ENCODE measurements around the gene FGF1. TPM values are rescaled to one million over a fixed set of nuclear protein-coding genes. Genes with fewer than 3 reads are reported as not detected.

The FGF1 gene
- polyA plus RNA-seq, 3 donors = not detected

GRCh38 chr5:142724821-142725220, 38.9 kb upstream of the FGF1 start:
- no peaks in the 10 kb centered on the region for H3K79me2 ChIP-seq (ENCODE audit: insufficient read depth, low read length)
- 98% methylated on average over 9 of the region's 9 CpGs for WGBS (ENCODE audit: insufficient coverage)
- peaks cover 41 to 47% of the 10 kb centered on the region in 2 donors for H3K4me1 ChIP-seq (ENCODE audit: control insufficient read depth in 1 of 2, insufficient read depth in 2 of 2, low read length in 2 of 2)
- no peak overlapping the region for H3K4me3 ChIP-seq (replicated peaks in 1 of 3; ENCODE audit: low read depth in 2 of 3, low read length in 3 of 3)
- intact Hi-C loops (cut with micrococcal nuclease) = loop anchor here (5.0 kb wide), 2 partner anchors 42 to 47 kb away; partner anchors contain the start of gene ARHGAP26 (in 1 of the 2)
- no peak overlapping the region for H3K9ac ChIP-seq (ENCODE audit: insufficient read depth, low read length, poor library complexity, severe bottlenecking)
- H3K9me3 ChIP-seq (replicated peaks in 1 of 2; ENCODE audit: control insufficient read depth in 1 of 2, insufficient read depth in 1 of 2, low read length in 2 of 2) = no peaks in the 10 kb centered on the region
- peaks cover 4% of the 10 kb centered on the region for H4K20me1 ChIP-seq (ENCODE audit: insufficient read depth, low read length)
- peaks cover 0 to 2% (median 0%) of the 10 kb centered on the region in 3 donors for H3K27me3 Mint-ChIP-seq (ENCODE audit: low read depth in 3 of 3)
- no peak for TF ChIP-seq CTCF (IDR thresholded peaks at IDR 0.05)
- H3K27me3 ChIP-seq (ENCODE audit: control insufficient read depth in 2 of 2, insufficient read depth in 2 of 2, low read length in 2 of 2) = no peaks in the 10 kb centered on the region
- H3K27ac ChIP-seq (ENCODE audit: low read depth in 1 of 2, low read length in 2 of 2) = no peak overlapping the region
- no peak for DNase-seq
- H3K36me3 Mint-ChIP-seq = no peaks in the 10 kb centered on the region
- H3K36me3 ChIP-seq (replicated peaks in 1 of 2; ENCODE audit: control insufficient read depth in 1 of 2, insufficient read depth in 2 of 2, low read length in 2 of 2) = no peaks in the 10 kb centered on the region
- peak overlapping the region in 5 of 7 donors; percentile 30 to 92 (median 69) for H3K27ac Mint-ChIP-seq
- no peak overlapping the region for H3K4me2 ChIP-seq (replicated peaks; ENCODE audit: extremely low read depth, low read length, poor library complexity, severe bottlenecking)
- H2AFZ ChIP-seq (ENCODE audit: insufficient read depth, low read depth, low read length, poor library complexity, severe bottlenecking) = no peak overlapping the region
- peaks cover 44% of the 10 kb centered on the region for H3K4me1 Mint-ChIP-seq
- peaks cover 0 to 2% (median 0%) of the 10 kb centered on the region in 7 donors for H3K9me3 Mint-ChIP-seq
- no peak overlapping the region for H3K4me3 Mint-ChIP-seq

GRCh38 chr5:142722896-142723295, 37.0 kb upstream of the FGF1 start:
- peaks cover 0 to 2% (median 0%) of the 10 kb centered on the region in 3 donors for H3K27me3 Mint-ChIP-seq (ENCODE audit: low read depth in 3 of 3)
- Histone ChIP-seq H3K27me3 (ENCODE audit: control insufficient read depth in 2 of 2, insufficient read depth in 2 of 2, low read length in 2 of 2) (no peaks in the 10 kb centered on the region), H3K4me1 (ENCODE audit: control insufficient read depth in 1 of 2, insufficient read depth in 2 of 2, low read length in 2 of 2) (peaks cover 35 to 41% of the 10 kb centered on the region in 2 donors), H3K79me2 (ENCODE audit: insufficient read depth, low read length) (no peaks in the 10 kb centered on the region), H3K36me3 (replicated peaks in 1 of 2; ENCODE audit: control insufficient read depth in 1 of 2, insufficient read depth in 2 of 2, low read length in 2 of 2) (no peaks in the 10 kb centered on the region), H3K9me3 (replicated peaks in 1 of 2; ENCODE audit: control insufficient read depth in 1 of 2, insufficient read depth in 1 of 2, low read length in 2 of 2) (no peaks in the 10 kb centered on the region), H2AFZ (ENCODE audit: insufficient read depth, low read depth, low read length, poor library complexity, severe bottlenecking) (no peak overlapping the region), H3K4me3 (replicated peaks in 1 of 3; ENCODE audit: low read depth in 2 of 3, low read length in 3 of 3) (no peak overlapping the region), H4K20me1 (ENCODE audit: insufficient read depth, low read length) (peaks cover 4% of the 10 kb centered on the region), H3K9ac (ENCODE audit: insufficient read depth, low read length, poor library complexity, severe bottlenecking) (no peak overlapping the region), H3K27ac (ENCODE audit: low read depth in 1 of 2, low read length in 2 of 2) (no peak overlapping the region), H3K4me2 (replicated peaks; ENCODE audit: extremely low read depth, low read length, poor library complexity, severe bottlenecking) (no peak overlapping the region)
- WGBS (ENCODE audit: insufficient coverage) = 93% methylated on average over 3 of the region's 4 CpGs
- peaks cover 0 to 2% (median 0%) of the 10 kb centered on the region in 7 donors for H3K9me3 Mint-ChIP-seq
- no peak for TF ChIP-seq CTCF (IDR thresholded peaks at IDR 0.05)
- intact Hi-C loops (cut with micrococcal nuclease) = loop anchor here in 1 of 2 donors (5.0 kb wide), 1 partner anchor 44 kb away; no protein-coding TSS in a partner anchor
- peaks cover 38% of the 10 kb centered on the region for H3K4me1 Mint-ChIP-seq
- H3K4me3 Mint-ChIP-seq = no peak overlapping the region
- H3K27ac Mint-ChIP-seq = no peak overlapping the region
- H3K36me3 Mint-ChIP-seq = no peaks in the 10 kb centered on the region
- DNase-seq = no peak

Data from CD14-positive monocyte (primary cell).